Stimulated activated CD4-positive, alpha-beta T cell treated with anti-CD3 and anti-CD28 coated beads, Interleukin-2, amount 100 ng/mL, for 4 hours (primary cell): Measurements from ENCODE around the gene ITM2B.

Experiments used
- DNase-seq: peaks from one replicate; pipeline ENCODE4 v3.0.0-alpha.2; 2020; ENCODE audit warnings: low read depth

The ITM2B gene

GRCh38 chr13:48260970-48261369 lies 28.0 kb downstream of the ITM2B start:
- DNase-seq, result no peak

DNA sequence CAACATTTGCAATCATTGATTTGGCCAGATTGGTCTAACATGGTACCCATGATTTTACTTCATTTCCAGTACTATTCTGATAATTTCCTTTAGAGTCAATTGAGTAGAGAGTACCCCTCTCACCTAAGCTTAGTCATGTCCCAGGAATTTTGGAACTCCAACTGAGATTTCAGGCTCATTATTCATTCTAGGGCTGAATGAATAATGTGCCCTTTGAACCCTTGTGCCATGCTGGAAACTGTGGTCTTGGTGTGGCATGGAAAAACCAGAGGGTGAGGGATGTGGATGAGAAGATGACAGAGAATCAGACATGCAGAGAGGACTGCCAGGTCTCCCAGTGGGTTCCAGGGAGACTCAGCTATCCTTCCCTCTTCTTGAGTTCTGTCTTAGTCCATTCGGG lies 30.2 kb downstream of the ITM2B start:
- DNase-seq, result no peak

GRCh38 chr13:48264058-48264457 lies 31.1 kb downstream of the ITM2B start:
- DNase-seq, result no peak

- peak; percentile 3 for DNase-seq
Measured at GRCh38 chr13:48265217-48265815, 32.3 kb downstream of the ITM2B start.

DNA sequence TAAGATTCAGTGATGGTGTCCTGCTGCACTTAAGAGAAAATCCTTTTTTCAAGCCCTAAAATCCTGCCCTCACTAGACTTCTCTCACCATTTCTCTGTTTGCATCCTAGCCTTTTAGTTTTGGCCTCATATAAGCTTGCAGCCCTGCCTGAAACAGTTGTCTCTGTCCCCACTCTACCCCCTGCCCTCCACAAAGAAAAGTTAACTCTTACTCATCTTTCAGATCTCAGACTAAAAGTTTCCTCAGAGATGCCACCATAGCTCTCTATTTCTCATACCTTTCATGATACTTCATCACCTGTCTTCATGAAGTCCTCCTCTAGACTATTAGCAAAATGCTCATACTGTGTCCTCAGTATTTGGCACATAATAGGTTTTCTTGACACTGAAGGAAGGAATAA lies 33.1 kb downstream of the ITM2B start:
- no peak for DNase-seq

DNA sequence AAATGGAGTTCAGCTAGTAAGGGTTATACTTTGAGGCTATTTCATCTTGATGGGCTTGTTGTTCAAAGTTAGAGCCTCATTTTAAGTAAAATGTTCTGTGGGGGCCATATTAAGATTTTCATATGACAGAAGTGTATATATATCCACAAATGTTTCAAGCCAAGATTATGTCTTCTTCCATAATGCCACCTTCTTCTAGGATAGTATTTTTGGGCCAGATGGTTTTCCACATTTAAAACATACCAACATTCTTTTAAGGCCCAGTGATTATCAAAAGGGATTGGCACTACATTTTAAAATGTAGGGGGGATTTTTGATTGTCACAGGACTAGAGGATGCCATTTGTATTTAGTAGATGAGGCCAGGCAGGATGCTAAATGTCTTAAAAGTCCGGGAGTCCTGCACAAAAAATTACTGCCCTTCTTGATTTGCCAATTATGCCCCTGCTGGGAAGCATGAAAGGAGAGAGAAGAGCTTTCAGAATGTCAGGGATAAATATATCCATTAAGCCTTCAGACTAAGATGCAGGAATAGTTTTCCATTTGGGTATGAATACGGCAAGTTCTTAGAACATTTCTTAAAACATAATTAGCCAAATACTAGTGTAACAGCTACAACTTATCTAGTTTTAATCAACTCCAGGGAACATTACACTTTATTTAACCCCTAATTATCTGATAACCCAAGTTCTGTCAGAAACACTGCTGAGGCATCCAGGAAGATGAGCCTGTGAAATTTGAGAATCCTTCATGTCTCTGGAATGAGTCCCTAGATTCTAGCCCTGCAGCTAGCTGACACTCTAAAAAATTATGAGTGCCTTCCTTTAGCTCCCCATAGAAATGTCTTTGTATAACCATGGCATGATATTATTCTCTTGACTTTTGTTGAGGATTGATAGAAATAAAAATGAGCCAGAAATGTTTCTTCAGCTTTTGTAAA lies 34.0 kb downstream of the ITM2B start:
- DNase-seq, result no peak

- DNase-seq, result no peak
Measured at GRCh38 chr13:48268019-48268418, 35.0 kb downstream of the ITM2B start.

DNA sequence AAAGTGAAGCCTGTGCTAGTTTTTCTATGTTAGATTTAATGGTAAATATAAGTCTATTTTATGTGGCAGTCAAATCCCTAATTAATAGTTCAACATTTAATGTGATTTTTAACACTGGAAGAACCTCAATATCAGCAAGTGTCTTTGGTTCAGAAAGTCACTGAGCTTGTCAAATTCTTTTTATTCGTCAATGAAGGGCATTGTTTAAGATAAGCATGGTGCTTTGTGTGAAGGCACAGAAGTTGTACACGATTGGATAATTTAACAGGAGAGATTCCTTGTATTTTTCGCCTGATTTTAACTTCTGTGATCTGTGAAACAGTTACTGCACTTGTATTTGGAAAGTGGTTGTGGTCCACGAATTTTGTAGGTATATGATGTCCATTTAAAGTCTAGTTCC lies 40.3 kb downstream of the ITM2B start:
- DNase-seq, result no peak

GRCh38 chr13:48275507-48275906 lies 42.5 kb downstream of the ITM2B start:
- DNase-seq, result no peak

DNA sequence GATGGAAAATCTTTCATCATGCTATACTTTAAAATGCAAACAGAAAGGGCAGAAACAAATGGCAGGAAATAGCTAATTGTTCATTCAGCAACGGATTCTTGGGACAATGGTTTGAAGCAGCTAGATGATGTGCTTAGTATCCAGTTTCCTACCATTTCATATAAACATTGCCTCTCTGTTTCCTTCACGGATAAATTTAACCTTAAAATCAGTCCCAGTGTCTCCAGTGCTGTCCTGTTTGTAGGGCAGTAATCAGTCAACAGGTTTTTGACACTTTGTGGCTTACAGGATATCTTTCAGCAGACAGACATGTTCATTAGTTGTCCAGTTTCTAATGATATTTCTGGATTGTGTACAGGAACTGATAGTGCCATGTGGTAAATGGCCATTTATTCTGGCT lies 45.8 kb downstream of the ITM2B start:
- no peak for DNase-seq

DNA sequence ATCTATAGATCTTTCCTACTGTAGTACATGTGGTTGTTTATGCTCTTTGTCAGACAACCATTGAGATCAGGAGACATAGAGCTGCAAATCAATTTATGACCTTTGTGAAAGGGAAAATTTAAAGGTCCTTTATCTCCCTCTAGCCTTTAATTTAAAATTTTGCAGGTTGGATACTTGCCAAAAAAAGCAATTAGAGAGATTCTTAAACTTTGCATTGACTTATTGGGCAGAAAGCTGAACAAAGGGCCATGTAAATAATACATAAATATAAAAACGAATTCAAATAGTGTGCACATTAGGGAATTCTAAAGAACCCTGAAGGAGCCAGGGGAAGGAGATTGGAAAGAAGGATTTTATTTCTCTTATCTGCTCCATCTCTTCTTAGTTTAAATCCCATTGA lies 48.5 kb downstream of the ITM2B start:
- no peak for DNase-seq

GRCh38 chr13:48291730-48292129 lies 58.7 kb downstream of the ITM2B start:
- DNase-seq, result no peak

- no peak for DNase-seq
Measured at GRCh38 chr13:48292650-48293049, 59.6 kb downstream of the ITM2B start.

DNA sequence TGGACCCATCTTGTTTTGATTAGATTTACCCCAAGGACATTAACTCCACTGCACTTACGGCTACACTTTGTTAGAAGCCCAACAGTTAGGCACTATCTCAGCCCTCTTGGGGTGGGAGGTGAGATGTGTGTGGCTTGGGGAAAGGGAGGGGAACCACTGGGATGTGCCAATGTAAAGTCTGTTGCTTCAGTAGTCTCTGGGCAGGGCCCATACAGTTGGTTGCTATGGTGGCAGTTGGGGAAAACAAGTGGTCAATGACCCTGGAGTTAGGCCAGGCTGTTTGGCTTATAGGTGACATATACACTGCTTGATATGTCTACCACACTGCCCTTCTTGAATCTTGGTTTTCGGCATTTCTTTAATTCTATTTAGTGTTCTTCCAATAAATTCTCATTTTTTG lies 61.6 kb downstream of the ITM2B start:
- DNase-seq, result no peak

DNA sequence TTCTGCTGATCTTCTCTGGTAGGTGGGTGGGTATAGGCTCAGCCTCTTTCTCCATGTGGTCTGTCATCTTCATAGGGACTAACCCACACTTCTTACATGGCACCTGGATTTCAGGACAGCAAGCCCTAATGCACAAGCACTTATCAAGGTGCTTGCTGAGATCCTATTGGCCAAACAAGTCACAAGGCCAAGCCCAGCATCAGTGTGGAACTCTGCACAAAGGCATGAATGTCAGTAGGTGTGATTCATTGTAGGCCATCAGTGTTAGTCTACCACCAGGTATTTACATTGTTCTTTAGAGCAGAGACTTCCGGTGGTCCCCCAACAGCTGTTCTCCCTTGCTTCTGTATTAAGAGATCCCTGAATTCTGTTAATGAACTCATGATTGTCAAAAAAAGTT lies 62.3 kb downstream of the ITM2B start:
- DNase-seq, result no peak

DNA sequence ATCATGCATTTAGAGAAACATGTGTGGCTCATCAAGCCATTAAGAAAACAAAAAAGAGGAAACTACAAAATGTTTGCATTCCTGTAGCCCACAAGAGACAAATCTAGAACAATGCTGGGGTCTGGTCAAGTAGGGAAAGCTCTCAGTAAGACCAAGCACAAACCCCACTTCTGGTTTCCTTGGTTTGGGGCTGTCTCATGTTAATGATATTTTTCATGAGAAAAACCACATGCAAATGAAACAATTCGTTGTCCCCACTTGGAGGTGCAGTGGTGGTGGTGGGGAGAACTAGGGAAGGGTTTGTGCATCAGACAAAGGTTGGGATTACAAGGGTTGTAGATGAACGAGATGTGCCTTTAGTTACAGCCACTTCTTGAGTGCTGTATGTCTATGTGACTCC lies 63.5 kb downstream of the ITM2B start:
- DNase-seq, result no peak

GRCh38 chr13:48297131-48297786 lies 64.3 kb downstream of the ITM2B start:
- no peak for DNase-seq

DNA sequence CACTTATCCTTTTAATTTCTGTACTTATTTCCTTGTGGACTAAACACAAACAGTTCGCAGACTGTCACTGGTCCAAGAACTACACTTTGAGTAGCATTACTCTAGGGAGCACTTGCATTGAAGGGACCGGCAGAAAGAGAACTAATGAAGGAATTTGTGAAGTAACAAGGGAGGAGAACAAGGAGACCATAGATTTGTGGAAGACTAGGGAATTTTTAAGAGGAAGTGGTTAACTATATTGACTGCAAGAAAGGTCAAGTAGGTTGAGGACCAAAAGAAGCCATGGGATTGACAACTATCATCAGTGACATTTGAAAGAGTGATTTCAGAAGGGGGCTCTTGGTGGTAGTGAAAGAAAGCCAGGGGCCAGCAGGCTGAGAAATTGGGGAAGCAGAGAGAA lies 66.6 kb downstream of the ITM2B start:
- no peak for DNase-seq

GRCh38 chr13:48302871-48303358 lies 69.9 kb downstream of the ITM2B start:
- DNase-seq, result no peak

GRCh38 chr13:48303359-48304142 lies 70.5 kb downstream of the ITM2B start, which contains the start of gene RB1:
Gene RB1 (plus strand): TSS chr13:48303751. CDS start chr13:48303913, 162 bp downstream.
- DNase-seq, result peak; percentile 81

GRCh38 chr13:48304143-48304876 lies 71.3 kb downstream of the ITM2B start:
- no peak for DNase-seq
